CD4-positive, alpha-beta T cell (primary cell): ENCODE results near the gene ADAMTSL1. TPM values are rescaled to one million over a fixed set of nuclear protein-coding genes. Genes with fewer than 3 reads are reported as not detected.

Experiments used
- ATAC-seq: fragments of 200-7000 bp; cut with Tn5 transposase; one replicate; pipeline ENCODE4 v1.10.0; 2022; ENCODE audit warnings: mild to moderate bottlenecking; ENCODE audit not compliant: poor library complexity
- CTCF ChIA-PET: fragments of 350-600 bp; sonication (Branson Sonifier 250); formaldehyde crosslinking; loops from one replicate; lab custom pipeline; 2021; ENCODE audit warnings: antibody characterized with exemption, inconsistent platforms; lab: Charles Lee
- POLR2A ChIA-PET: fragments of 350-600 bp; sonication (Branson Sonifier 250); formaldehyde crosslinking; loops from one replicate; lab custom pipeline; 2021; ENCODE audit warnings: antibody characterized with exemption, inconsistent platforms; lab: Charles Lee
- DNase-seq, 14 experiments: peaks; one replicate each; pipeline ENCODE4 v3.0.0-alpha.2; 2013 to 2020; ENCODE audit warnings: mixed read lengths in 2 of 14
- H3K27ac ChIP-seq, 2 donors: one replicate each; pipeline versions ENCODE4 v1.5.1 to v1.7.0; 2013; ENCODE audit warnings: low read length in 2 of 2, low read depth in 1 of 2, mild to moderate bottlenecking in 1 of 2
- H3K27me3 ChIP-seq, 2 experiments: 1 replicate in 1 of 2; 2 replicates in 1 of 2; pipeline versions ENCODE4 v1.6.1 to v1.7.0; 2013; ENCODE audit warnings: low read length in 2 of 2, control low read depth in 1 of 2, mild to moderate bottlenecking in 1 of 2, moderate library complexity in 1 of 2; ENCODE audit not compliant: insufficient read depth in 2 of 2, control insufficient read depth in 1 of 2
- H3K36me3 ChIP-seq: one replicate; pipeline ENCODE4 v1.6.1; 2013; ENCODE audit warnings: low read length, control low read depth; ENCODE audit not compliant: insufficient read depth
- H3K4me1 ChIP-seq: one replicate; pipeline ENCODE4 v1.6.1; 2013; ENCODE audit warnings: low read length, control low read depth; ENCODE audit not compliant: insufficient read depth
- H3K4me3 ChIP-seq: one replicate; pipeline ENCODE4 v1.5.1; 2013; ENCODE audit warnings: mild to moderate bottlenecking, low read length, moderate library complexity
- H3K9me3 ChIP-seq, 2 experiments: 1 replicate in 1 of 2; 2 replicates in 1 of 2; pipeline versions ENCODE4 v1.6.1 to v1.7.0; 2013; ENCODE audit warnings: low read length in 2 of 2, mild to moderate bottlenecking in 2 of 2, control low read depth in 1 of 2, moderate library complexity in 1 of 2; ENCODE audit not compliant: control insufficient read depth in 1 of 2, insufficient read depth in 1 of 2
- H3K27ac Mint-ChIP-seq: one replicate; pipeline ENCODE4 v1.8.0; 2020; ENCODE audit warnings: mixed read lengths
- H3K27me3 Mint-ChIP-seq: one replicate; pipeline ENCODE4 v1.8.0; 2021; ENCODE audit warnings: mixed read lengths
- H3K36me3 Mint-ChIP-seq: one replicate; pipeline ENCODE4 v1.8.0; 2021; ENCODE audit warnings: low read depth, mixed read lengths
- H3K4me1 Mint-ChIP-seq: one replicate; pipeline ENCODE4 v1.8.0; 2021; ENCODE audit warnings: low read depth, mixed read lengths
- H3K4me3 Mint-ChIP-seq: one replicate; pipeline ENCODE4 v1.8.0; 2020; ENCODE audit warnings: mild to moderate bottlenecking, mixed read lengths
- H3K9me3 Mint-ChIP-seq: one replicate; pipeline ENCODE4 v1.8.0; 2020; ENCODE audit warnings: mixed read lengths
- intact Hi-C, 2 experiments: fragments of 100-400 bp; cut with DNase I in 1 of 2; cut with micrococcal nuclease in 1 of 2; formaldehyde crosslinking; loops; one replicate each; pipeline versions ENCODE4 v1.15.1 to v1.9.0; 2023 to 2025; cut with DNase I, micrococcal nuclease
- total RNA-seq, 174 experiments: library from RNA in 2 of 174; stranded (reverse) in 2 of 174; gene quantifications; one replicate each; pipeline ENCODE4 v1.2.3 and lab custom pipeline; 2021 to 2026
- TF ChIP-seq, protein P1 (sequence below): fragments of 200-600 bp; IDR thresholded peaks from one replicate; pipeline ENCODE4 v1.8.0; 2022; ENCODE audit warnings: antibody characterized with exemption, mild to moderate bottlenecking

The ADAMTSL1 gene
- total RNA-seq, 2 experiments from 2014 or later, result not detected

DNA sequence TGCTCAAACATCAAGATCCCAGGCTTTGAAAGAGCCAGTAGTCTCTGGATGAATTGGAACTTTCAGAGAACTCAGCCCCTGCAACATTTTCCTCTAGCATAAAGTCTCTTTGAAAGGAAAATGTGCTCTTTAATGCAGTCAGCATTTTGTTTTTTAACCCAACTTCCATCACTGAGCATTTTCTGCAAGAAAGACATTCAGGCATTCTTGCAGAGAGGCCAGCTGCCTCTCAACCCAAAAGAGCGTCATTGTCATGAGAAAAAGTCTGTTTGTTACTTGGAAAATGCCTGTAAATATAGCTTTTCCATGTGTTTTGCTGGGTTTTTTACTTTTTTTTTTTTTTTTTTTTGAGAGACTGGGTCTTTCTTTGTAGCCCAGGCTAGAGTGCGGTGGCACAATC, 225.0 kb downstream of the ADAMTSL1 start:
- no peaks in the 10 kb centered on the region for H3K4me1 Mint-ChIP-seq
- no peak overlapping the region for H3K4me3 Mint-ChIP-seq
- CTCF ChIA-PET, result no interaction called here
- Histone ChIP-seq H3K4me3 (no peak overlapping the region), H3K27me3 (no peaks in the 10 kb centered on the region), H3K9me3 (peaks cover 4 to 7% of the 10 kb centered on the region in 2 experiments), H3K4me1 (no peaks in the 10 kb centered on the region), H3K36me3 (no peaks in the 10 kb centered on the region), H3K27ac (no peak overlapping the region)
- ATAC-seq (no peak), DNase-seq (no peak)
- POLR2A ChIA-PET, result no interaction called here
- peaks cover 9% of the 10 kb centered on the region for H3K9me3 Mint-ChIP-seq
- no peaks in the 10 kb centered on the region for H3K36me3 Mint-ChIP-seq
- H3K27ac Mint-ChIP-seq, result no peak overlapping the region
- H3K27me3 Mint-ChIP-seq, result no peaks in the 10 kb centered on the region
- TF ChIP-seq, protein P1, sequence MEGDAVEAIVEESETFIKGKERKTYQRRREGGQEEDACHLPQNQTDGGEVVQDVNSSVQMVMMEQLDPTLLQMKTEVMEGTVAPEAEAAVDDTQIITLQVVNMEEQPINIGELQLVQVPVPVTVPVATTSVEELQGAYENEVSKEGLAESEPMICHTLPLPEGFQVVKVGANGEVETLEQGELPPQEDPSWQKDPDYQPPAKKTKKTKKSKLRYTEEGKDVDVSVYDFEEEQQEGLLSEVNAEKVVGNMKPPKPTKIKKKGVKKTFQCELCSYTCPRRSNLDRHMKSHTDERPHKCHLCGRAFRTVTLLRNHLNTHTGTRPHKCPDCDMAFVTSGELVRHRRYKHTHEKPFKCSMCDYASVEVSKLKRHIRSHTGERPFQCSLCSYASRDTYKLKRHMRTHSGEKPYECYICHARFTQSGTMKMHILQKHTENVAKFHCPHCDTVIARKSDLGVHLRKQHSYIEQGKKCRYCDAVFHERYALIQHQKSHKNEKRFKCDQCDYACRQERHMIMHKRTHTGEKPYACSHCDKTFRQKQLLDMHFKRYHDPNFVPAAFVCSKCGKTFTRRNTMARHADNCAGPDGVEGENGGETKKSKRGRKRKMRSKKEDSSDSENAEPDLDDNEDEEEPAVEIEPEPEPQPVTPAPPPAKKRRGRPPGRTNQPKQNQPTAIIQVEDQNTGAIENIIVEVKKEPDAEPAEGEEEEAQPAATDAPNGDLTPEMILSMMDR, result no peak
- intact Hi-C loops, result no loop called here

DNA sequence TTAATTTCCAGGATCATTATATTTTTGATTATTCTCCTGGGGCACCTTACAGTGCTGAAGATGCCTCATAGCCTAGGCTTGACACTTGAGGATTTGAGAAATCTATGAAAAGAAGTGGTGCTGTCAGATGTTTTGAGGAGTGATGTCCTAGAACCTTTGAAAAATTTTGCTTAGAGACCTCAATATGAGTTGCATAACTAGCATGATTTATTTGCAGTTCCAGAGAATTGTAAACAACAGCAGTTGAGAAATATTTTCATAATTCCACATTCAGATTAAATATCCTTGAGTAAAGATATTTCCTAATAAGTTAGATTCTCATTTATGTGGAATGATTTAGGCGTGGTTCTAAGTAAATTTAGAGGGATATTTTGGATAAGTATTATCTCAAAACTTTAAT, 225.8 kb downstream of the ADAMTSL1 start:
- H3K36me3 ChIP-seq, result no peaks in the 10 kb centered on the region
- CTCF ChIA-PET, result no interaction called here

DNA sequence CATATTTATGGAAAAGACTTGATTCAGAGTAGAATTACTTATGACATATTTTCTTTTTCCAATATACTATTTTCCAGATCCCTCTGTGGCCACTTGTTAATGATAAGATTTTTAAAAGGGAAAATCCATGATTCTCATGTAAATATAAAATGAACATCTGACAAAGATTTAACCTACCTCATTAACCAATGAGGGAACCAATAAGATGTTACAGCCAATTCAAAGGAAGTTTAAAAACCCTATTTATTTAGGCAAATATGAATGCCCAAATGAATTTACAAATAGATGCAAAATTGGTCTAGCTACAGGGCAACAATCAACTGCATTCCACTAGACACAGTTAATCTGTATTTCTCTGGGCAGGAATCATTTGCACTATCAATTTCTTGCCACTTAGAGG, 226.8 kb downstream of the ADAMTSL1 start:
- no peaks in the 10 kb centered on the region for H3K36me3 ChIP-seq
- H3K4me1 Mint-ChIP-seq, result no peaks in the 10 kb centered on the region
- DNase-seq, result no peak
- no peak overlapping the region for H3K27ac Mint-ChIP-seq
- no peak for ATAC-seq
- TF ChIP-seq, protein P1, result no peak
- H3K4me3 Mint-ChIP-seq, result no peak overlapping the region
- H3K27me3 ChIP-seq, result no peaks in the 10 kb centered on the region
- no peak overlapping the region for H3K4me3 ChIP-seq
- H3K9me3 Mint-ChIP-seq, result peaks cover 2% of the 10 kb centered on the region
- ChIA-PET CTCF (no interaction called here), POLR2A (no interaction called here)
- H3K4me1 ChIP-seq, result no peaks in the 10 kb centered on the region
- no peaks in the 10 kb centered on the region for H3K36me3 Mint-ChIP-seq
- H3K27ac ChIP-seq, result no peak overlapping the region
- H3K9me3 ChIP-seq, result no peaks in the 10 kb centered on the region
- intact Hi-C loops, result no loop called here
- H3K27me3 Mint-ChIP-seq, result no peaks in the 10 kb centered on the region

More for the DNA sequence above, 225.8 kb downstream of the ADAMTSL1 start:
- DNase-seq (no peak), ATAC-seq (no peak)
- no peaks in the 10 kb centered on the region for H3K4me1 ChIP-seq
- H3K9me3 ChIP-seq, result peaks cover 4% of the 10 kb centered on the region in 2 experiments
- Mint-ChIP-seq H3K36me3 (no peaks in the 10 kb centered on the region), H3K27me3 (no peaks in the 10 kb centered on the region), H3K4me1 (no peaks in the 10 kb centered on the region), H3K4me3 (no peak overlapping the region), H3K9me3 (peaks cover 6% of the 10 kb centered on the region), H3K27ac (no peak overlapping the region)
- POLR2A ChIA-PET, result no interaction called here
- H3K4me3 ChIP-seq, result no peak overlapping the region
- no peaks in the 10 kb centered on the region for H3K27me3 ChIP-seq
- intact Hi-C loops, result no loop called here
- H3K27ac ChIP-seq, result no peak overlapping the region
- TF ChIP-seq, protein P1, result no peak
